Measurements from ENCODE around the gene GPR37. TPM values are rescaled to one million over a fixed set of nuclear protein-coding genes. Genes with fewer than 3 reads are reported as not detected.

Gene GPR37
- total and polyA plus RNA-seq, 10 of the 15 experiments (the other 5 are each of a cell fraction or from before 2014, with no cell fraction given), result 0.02 TPM; not detected in 9

- TF ChIP-seq ZBTB4 (CRISPR knock-in tag; IDR thresholded peaks at IDR 0.05), result no peak
Measured at GRCh38 chr7:124737760-124738300, 27.8 kb downstream of the GPR37 start (continued).

- in situ Hi-C loops (cut with MboI), result no loop called here
- no TSS peak for BruUV-seq (replicated peaks)
- ChIA-PET SMC1A (ENCODE audit: uncharacterized antibody, unreplicated experiment) (interaction anchor here (0.6 kb wide), 1 partner anchor 13 kb away, joined by 3 read pairs; no protein-coding TSS in a partner anchor), POLR2A (no interaction called here), CTCF (no interaction called here), RAD21 (ENCODE audit: unreplicated experiment) (no interaction called here)
- no peak overlapping the region for H3K27ac ChIP-seq (ENCODE audit: control insufficient read depth, insufficient read depth)
- FAIRE-seq (no peak), DNase-seq (ENCODE audit: low read depth, low spot score) (no peak), ATAC-seq (no peak)
- no peaks in the 10 kb centered on the region for H3K36me3 ChIP-seq (ENCODE audit: control insufficient read depth in 2 of 2, insufficient read depth in 2 of 2, low read length in 1 of 2)
- 0% methylated on average over 1 of the region's 1 CpG for WGBS (ENCODE audit: insufficient coverage, insufficient replicate concordance, low lambda C conversion rate, missing lambda C conversion rate)
- no peaks in the 10 kb centered on the region for H3K9me3 ChIP-seq (replicated peaks; ENCODE audit: control insufficient read depth, insufficient read depth, low read length)
- H3K9ac ChIP-seq (ENCODE audit: control insufficient read depth, insufficient read depth, low read length), result no peak overlapping the region
- H3K4me2 ChIP-seq (ENCODE audit: control insufficient read depth, insufficient read depth), result no peak overlapping the region
- intact Hi-C loops (cut with micrococcal nuclease; ENCODE audit: unreplicated experiment), result no loop called here
- no peaks in the 10 kb centered on the region for H3K27me3 ChIP-seq (replicated peaks in 1 of 2; ENCODE audit: control insufficient read depth in 2 of 2, insufficient read depth in 2 of 2, low read length in 1 of 2)
- no peaks in the 10 kb centered on the region for H3K79me2 ChIP-seq (ENCODE audit: control insufficient read depth, insufficient read depth, low read length)
- H3K4me1 ChIP-seq (ENCODE audit: control insufficient read depth, insufficient read depth, low read length), result no peaks in the 10 kb centered on the region
- H3K4me3 ChIP-seq, result no peak overlapping the region
- TF ChIP-seq JUNB (IDR thresholded peaks at IDR 0.05) (no peak), TBL1XR1 (IDR thresholded peaks at IDR 0.05; ENCODE audit: low read depth, low read length) (no peak), LARP7 (IDR thresholded peaks at IDR 0.05) (no peak), SMARCA5 (IDR thresholded peaks at IDR 0.05) (no peak), NRF1 (conservative IDR thresholded peaks at IDR 0.05; ENCODE audit: low read depth, low read length) (no peak), FOXK2 (IDR thresholded peaks at IDR 0.05) (no peak), MYB (IDR thresholded peaks at IDR 0.05; ENCODE audit: borderline replicate concordance, low read depth, low read length) (no peak), ZBTB33 (IDR thresholded peaks at IDR 0.05) (no peak), MXI1 (IDR thresholded peaks at IDR 0.05; ENCODE audit: low read depth, low read length) (no peak), REST (IDR thresholded peaks at IDR 0.05; ENCODE audit: low read depth, low read length) (no peak), NR2F1 (conservative IDR thresholded peaks at IDR 0.05) (no peak), MEF2A (IDR thresholded peaks at IDR 0.05; ENCODE audit: insufficient read depth, low read depth, low read length) (no peak), ZNF622 (IDR thresholded peaks at IDR 0.05) (no peak)
- H2AFZ ChIP-seq (ENCODE audit: control insufficient read depth, low read depth, low read length), result no peak overlapping the region
- no peaks in the 10 kb centered on the region for H4K20me1 ChIP-seq (ENCODE audit: control insufficient read depth, insufficient read depth)
Measured at GRCh38 chr7:124728610-124729009, 37.0 kb downstream of the GPR37 start.

Data from GM12878 (cell line).